H7 (cell line): ENCODE measurements around the gene RNU1-2. TPM values are rescaled to one million over a fixed set of nuclear protein-coding genes. Genes with fewer than 3 reads are reported as not detected.
"Not testable (repeated sequence)": the region's sequence is repeated elsewhere in the genome, so short reads cannot be mapped to it uniquely, and the experiment has no call there.

Experiments
- DNase-seq: peaks from one replicate; pipeline ENCODE4 v3.0.0; 2012
- H3K27me3 ChIP-seq: 2 replicates; pipeline ENCODE4 v1.6.0; 2011; ENCODE audit warnings: mild to moderate bottlenecking, low read length; ENCODE audit not compliant: control insufficient read depth, insufficient read depth
- H3K36me3 ChIP-seq: replicated peaks from 2 replicates; pipeline ENCODE4 v1.5.1; 2011; ENCODE audit warnings: low read length; ENCODE audit not compliant: control insufficient read depth, insufficient read depth
- H3K4me3 ChIP-seq: 2 replicates; pipeline ENCODE4 v1.5.1; 2011; ENCODE audit warnings: low read depth, mild to moderate bottlenecking, control low read depth, low read length, moderate library complexity; ENCODE audit not compliant: insufficient read depth
- total RNA-seq: library from RNA; depleted of rRNA; stranded (reverse); fragments of >200 nt; shearing (Covaris generic); gene quantifications from 2 replicates; pipeline ENCODE4 v1.2.3, GENCODE V29; 2014

Gene RNU1-2
- total RNA-seq, 1 experiment from 2014 or later, result under 0.01 TPM

DNA sequence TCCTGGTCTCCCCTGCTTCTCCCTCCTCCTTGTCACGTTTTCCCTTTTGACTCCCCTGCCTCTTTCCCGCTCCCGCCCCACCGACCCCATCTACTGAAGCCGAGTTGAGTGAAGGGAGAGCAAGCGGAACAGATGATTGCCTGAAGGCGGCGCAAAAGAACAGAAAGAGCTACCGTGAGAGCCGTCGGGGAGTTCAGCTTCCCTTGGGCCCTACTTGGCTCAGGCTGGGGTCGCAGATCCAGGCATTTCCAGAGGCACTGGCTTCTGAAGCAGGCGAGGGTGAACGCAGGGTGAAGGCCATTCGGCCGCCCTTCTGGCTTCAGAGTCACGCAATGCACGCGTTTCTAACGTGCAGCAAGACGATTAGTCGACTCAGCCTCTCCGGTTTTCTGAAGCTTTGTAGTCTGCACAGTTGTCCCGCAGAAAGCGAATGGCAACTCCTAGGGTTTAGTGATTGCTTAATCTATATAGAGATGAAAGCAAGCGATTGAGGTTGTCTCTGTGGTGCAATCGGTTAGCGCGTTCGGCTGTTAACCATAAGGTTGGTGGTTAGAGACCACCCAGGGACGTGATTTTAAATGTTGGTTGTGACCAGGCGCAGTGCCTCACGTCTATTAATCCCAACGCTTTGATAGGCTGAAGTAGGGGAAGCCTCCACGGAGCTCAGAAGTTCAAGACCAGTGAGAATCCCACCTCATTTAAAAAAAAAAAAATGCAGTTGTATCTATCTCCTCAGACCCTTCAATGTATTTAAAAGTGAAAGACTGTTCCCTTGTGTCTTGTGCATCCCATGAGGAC is 20.6 kb upstream of the RNU1-2 start:
- H3K36me3 ChIP-seq, result not testable (repeated sequence)
- Histone ChIP-seq H3K4me3 (peak overlapping the region; percentile 32; the same call in 1 of the 2 replicates), H3K27me3 (peaks cover 29% of the 10 kb centered on the region)
- peak; percentile 19 for DNase-seq

DNA sequence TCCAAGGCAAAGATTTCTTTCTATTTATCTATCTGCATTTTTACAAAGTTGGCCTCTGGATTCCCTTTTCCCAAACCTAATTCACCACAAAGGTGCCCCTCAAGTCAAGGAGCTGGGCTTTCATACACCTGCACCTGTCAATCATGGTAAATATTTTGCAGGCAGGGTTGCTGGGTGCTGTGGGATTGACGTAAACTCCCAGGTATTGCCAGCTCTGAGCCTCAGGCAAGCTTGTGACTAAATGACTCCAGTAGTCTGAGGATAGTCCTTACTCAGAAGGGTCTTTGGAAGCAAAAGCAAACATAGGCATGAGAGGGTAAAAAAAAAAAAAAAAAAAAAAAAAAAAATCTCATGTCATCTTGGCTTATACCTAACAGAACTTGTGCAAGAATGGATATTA is 14.0 kb upstream of the RNU1-2 start:
- not testable (repeated sequence) for H3K27me3 ChIP-seq, H3K4me3 ChIP-seq, H3K36me3 ChIP-seq, DNase-seq

DNA sequence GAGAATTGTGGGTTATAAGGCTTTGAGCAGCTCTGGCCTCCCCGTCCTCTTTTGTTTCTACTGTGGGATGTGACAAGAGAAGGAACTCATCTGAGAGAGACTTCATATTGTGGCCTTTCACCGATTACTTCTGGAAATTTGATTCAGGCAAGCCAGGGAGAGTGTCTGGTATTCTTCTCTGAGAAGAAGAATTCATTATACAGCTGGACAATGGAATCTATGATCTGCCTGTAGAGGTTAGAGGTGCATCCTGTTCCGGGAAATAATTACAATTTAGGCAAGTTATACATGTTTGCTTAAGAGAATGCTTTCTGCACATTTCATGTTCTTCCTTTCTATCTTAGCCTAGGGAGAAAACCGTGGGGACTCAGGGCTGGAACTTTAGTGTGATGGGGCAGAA is 12.8 kb upstream of the RNU1-2 start:
- Histone ChIP-seq H3K27me3 (peaks cover 2% of the 10 kb centered on the region; the same call in 1 of the 2 replicates), H3K36me3 (no peaks in the 10 kb centered on the region), H3K4me3 (no peak overlapping the region)
- DNase-seq, result no peak

DNA sequence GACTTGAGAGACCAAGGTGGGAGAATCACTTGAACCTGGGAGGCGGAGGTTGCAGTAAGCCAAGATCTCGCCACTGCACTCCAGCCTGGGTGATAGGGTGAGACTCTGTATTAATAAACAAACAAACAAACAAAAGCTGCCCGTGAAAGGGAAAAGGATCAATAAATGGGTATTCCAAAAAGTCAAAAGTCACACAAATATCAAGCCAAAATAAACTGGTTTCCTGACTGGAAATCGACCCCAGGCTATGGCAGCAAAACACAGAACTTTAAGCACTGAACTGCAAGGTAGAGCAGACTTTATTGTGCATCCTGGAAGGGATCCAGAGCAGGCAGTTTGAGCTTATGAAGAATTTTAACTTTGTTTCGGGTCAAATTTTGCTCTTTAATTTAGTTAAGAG is 11.3 kb upstream of the RNU1-2 start:
- H3K27me3 ChIP-seq, H3K36me3 ChIP-seq: not testable (repeated sequence)

DNA sequence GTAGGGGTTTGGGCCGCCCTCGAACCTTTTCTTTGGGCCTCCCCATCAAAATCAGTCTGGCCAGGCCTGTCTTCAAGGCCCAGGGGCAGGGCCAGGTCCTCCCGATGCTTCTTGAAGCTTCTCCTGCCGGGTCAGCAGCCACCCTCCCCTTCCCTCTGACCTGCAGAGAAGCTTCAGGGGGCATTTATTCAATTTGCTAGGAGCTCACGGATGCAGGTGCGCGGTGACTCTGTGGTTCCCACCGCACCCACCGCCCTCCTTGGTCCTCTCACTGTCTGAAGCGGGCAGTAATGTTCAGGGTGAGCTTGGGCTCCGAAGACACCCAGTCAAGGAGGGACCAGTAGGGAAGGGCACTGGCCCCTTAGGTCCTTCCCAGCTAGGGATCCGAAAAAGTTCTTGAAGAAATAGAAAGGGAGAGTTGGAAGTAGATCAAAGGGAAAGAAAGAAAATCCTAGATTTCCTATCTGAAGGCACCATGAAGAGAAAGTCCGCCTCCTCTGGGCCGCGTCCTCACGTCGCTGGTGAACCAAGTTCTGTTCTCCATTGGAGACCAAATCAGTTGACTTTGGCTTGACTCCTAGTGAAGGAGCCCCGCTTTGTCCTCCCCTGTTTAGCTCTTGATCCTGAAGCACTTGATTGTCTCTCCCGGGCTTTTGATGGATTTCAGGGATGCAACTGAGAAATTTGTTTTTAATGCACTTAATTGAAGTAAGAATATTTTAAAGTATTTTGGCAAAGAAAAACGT is 8.7 kb upstream of the RNU1-2 start:
- peak; percentile 14 for DNase-seq
- H3K36me3 ChIP-seq, result no peaks in the 10 kb centered on the region
- no peaks in the 10 kb centered on the region for H3K27me3 ChIP-seq
- H3K4me3 ChIP-seq, result no peak overlapping the region

More for the DNA sequence above, 11.3 kb upstream of the RNU1-2 start:
- DNase-seq, H3K4me3 ChIP-seq: not testable (repeated sequence)

DNA sequence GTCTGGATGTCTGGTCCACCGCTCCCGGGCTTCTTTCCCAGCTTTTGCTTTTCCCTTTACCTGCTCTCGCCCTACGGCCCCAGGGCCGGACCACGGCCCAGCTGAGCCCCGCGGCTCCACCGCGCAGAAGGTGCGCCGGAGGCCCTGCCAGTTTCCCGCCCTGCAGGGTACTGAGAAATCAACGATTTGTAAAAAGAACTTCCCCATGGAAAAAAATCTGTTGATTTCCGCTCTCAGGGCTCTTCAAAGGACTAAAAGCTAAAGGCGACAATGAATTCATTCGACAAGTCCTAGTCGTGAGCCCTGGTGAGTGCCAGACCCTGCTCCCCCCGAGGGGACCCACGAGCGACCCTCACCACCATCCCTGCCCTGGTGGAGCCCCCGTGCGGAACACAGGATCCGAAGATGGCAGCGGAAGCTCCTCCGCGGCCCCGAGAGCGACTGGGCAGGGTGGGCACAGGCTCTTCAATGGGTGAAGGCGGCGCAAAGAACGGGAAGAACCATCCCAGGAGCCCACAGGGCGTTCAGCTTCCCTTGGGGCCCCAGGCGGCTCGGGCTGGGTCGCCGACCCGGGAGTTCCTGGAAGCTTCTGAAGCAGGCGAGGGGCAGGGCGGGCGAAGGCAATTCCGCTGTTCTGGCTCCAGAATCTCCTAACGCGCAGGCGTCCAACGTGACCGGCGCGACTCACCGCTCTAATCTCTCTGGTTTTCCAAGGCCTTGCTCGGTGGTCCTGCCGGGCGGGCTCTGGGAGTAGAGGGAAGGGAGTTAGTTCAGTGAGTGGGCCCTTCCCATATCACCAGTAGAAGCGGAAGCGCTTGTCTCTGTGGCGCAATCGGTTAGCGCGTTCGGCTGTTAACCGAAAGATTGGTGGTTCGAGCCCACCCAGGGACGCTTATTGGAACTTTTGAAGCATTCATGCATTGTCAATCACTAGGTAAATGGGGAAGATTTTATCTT is 6.6 kb upstream of the RNU1-2 start:
- Histone ChIP-seq H3K27me3 (no peaks in the 10 kb centered on the region), H3K4me3 (peak overlapping the region; percentile 76), H3K36me3 (no peaks in the 10 kb centered on the region)
- peak; percentile 92 for DNase-seq

DNA sequence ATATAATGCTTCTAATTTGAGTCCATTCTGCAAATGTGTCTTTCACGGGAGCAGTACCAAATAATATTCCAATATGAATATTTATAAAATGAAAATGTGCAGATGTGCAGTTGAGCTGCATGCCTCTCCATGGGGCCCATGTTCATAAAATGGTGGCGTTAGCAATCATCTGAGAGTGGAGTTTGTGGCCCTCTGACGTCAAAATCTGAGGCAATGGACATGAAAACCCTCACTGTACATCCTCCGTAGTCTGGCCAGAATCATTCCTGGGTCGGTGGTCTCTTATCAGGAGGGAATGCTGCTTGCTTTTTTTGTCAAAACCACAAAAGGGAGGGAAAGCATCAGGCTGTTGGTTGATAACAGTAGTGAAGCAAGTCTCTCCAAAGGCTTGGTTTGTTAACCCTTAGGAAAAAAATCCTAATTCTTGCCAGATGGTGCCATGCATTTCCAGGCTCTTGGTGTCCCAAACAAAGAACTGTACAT is 5.2 kb upstream of the RNU1-2 start:
- DNase-seq, H3K4me3 ChIP-seq, H3K27me3 ChIP-seq, H3K36me3 ChIP-seq: not testable (repeated sequence)

DNA sequence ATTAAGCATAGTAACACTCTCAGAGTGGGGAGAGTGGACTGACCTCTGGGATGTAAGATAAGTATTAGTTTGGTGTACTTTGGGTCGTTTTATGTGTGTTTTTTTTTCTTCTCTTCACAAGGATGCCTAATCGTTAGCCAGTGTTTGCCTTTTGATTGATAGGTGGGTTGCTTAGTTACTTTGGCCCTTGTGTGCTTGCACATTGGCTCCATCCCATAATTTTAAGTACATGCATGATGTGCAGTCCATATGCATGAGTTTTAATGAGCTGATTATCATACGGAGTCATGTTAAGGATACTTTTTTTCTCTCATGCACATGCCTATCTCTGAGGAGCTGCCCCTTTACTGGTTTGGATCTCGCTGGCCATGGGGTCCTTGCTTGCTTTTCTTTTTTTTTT is 4.7 kb upstream of the RNU1-2 start:
- not testable (repeated sequence) for H3K27me3 ChIP-seq, H3K4me3 ChIP-seq, DNase-seq, H3K36me3 ChIP-seq

DNA sequence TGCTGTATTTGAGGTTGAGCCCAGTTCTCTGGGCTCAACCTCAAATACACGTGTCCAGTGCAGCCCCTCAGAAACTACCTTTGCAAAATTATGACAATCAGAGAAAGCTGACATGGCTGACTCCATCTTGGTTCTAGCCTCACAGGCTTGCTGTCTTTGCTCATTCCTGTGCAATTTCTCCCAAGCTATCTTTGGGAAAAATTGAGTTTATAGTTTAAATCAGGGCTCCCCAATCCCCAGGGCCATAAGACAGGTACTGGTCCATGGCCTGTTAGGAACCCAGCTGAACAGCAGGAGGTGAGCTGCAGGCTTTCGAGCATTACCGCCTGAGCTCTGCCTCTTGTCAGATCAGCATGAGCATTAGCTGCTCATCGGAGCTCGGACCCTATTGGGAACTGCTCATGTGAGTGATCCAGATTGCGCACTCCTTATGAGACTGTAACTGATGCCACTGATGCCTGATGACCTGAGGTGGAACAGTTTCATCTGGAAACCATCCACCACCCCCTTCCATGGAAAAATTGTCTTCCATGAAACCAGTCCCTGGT is 2.7 kb upstream of the RNU1-2 start:
- not testable (repeated sequence) for H3K27me3 ChIP-seq, H3K36me3 ChIP-seq, H3K4me3 ChIP-seq, DNase-seq

DNA sequence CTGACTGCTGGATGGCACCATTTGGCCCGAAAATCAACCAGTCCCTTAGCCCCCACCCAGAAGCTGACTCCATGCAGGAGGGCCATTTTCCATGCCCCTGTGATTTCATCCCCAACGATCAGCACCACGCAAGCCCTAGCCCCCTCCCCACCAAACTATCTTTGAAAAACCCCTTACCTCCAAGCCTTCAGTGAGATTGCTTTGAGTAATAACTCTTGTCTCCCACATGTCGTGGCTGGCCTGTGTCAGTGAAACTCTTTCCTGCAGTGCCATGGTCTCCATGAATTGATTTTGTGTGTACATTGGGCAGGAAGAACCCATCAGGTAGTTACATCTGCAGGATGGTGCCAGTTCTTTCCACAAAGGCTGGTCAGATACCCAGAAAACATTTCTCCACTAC is 2.0 kb upstream of the RNU1-2 start:
- not testable (repeated sequence) for DNase-seq, H3K4me3 ChIP-seq, H3K36me3 ChIP-seq, H3K27me3 ChIP-seq

DNA sequence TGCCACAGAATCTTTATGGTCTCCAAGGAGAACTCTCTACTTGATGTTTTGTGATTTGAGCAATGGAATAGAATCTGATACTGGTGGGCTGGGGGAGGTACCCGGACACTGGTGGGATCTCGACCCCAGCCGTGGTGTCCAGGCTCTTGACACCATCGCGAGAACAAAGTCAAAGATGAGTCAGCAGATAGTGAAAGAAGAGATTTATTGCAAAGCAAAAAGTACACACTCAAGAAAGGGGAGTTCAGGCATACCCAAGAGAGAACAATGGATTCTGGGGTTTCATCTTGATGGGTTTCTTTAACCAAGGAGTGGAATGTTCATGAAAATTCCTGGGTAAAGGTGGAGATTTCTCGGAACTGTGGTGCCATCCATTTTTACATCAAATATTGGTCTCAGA is 1.4 kb upstream of the RNU1-2 start:
- not testable (repeated sequence) for DNase-seq, H3K27me3 ChIP-seq, H3K36me3 ChIP-seq, H3K4me3 ChIP-seq

DNA sequence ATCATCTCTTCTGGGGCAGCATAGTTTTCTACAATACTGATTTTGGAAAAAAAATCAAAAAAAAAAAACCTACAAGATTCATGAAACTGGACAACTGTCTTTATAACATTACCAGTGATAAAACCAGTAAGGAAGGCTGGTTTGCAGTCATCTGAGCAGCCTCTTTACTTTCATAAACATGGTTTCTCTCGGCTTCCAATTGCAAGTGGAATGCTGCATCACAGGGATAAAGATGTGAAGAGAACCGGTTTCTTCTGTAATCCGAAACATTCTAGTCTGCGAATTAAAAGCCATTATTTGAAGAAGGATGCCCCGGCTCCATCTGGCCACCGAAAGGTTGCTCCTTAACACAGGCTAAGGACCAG is 565 bp upstream of the RNU1-2 start:
- not testable (repeated sequence) for H3K27me3 ChIP-seq, H3K36me3 ChIP-seq, DNase-seq
- peak overlapping the region; percentile 15 for H3K4me3 ChIP-seq

DNA sequence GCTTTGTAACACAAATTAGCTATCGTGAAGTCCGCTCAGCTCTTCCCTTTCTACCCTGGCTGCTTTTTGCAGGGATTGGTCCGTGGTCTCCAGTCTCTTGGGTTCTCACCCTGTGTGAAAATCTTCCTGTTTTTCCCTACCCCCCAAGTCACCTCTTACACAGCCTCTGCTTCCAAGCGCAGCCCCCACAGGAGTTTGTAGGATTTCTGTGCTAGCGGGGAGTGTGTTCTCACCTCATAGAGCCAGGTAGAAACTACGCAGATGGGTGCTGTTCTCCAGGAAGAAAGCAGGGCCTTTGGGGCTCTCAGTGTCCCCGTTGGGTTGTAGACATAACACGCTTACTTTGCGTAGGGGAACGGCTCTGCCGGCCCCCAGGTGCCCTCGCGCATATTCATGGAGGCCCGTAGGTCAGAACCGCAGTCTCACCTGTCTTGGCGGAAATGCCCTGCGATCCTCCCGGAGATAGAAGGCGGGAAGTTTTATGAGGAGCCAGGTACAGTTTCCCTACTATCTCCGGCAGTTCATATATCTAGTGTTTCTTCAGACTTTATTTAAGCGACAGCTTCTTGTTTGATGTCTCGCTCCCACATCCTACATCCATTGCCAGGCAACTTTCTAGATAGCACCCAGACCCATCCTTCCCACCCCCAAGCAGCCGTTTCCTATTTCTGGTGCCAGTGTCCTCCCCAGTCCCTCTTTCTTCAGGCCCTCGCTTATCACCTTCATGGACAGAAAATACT is 706 bp downstream of the RNU1-2 start:
- not testable (repeated sequence) for H3K36me3 ChIP-seq, H3K27me3 ChIP-seq
- peak overlapping the region; percentile 47 for H3K4me3 ChIP-seq
- peak; percentile 26 for DNase-seq
